GM12878 (cell line): ENCODE data around the gene RBM26. TPM values are rescaled to one million over a fixed set of nuclear protein-coding genes. Genes with fewer than 3 reads are reported as not detected.

Source experiments
- ATAC-seq: fragments of 200-7000 bp; cut with Tn5 transposase; 3 replicates; pipeline ENCODE4 v1.9.1; 2020; ENCODE audit warnings: mild to moderate bottlenecking, moderate library complexity
- BruUV-seq: library from RNA; stranded (reverse); fragments of 400-500 nt; replicated peaks from 2 replicates; lab custom pipeline; 2021; lab: Mats Ljungman, UMichigan
- CTCF ChIA-PET: fragments of 300-600 bp; sonication (Branson Sonifier 250); formaldehyde crosslinking; extraction: SDS; loops from one replicate; lab custom pipeline; 2021; ENCODE audit warnings: inconsistent platforms; lab: Yijun Ruan, JAX
- POLR2A ChIA-PET: fragments of 350-600 bp; formaldehyde crosslinking; extraction: SDS; loops from one replicate; lab custom pipeline; 2021; ENCODE audit warnings: inconsistent platforms; lab: Charles Lee
- RAD21 ChIA-PET: fragments of 300-600 bp; sonication (Branson Sonifier 250); formaldehyde crosslinking; loops from one replicate; lab custom pipeline; 2023; ENCODE audit warnings: antibody characterized with exemption; ENCODE audit not compliant: unreplicated experiment; lab: Charles Lee
- SMC1A ChIA-PET: fragments of 300-600 bp; sonication (Branson Sonifier 250); formaldehyde crosslinking; loops from one replicate; lab custom pipeline; 2023; ENCODE audit not compliant: unreplicated experiment, uncharacterized antibody; lab: Charles Lee
- DNase-seq: peaks from one replicate; pipeline ENCODE4 v3.0.0-alpha.2; 2011; ENCODE audit warnings: low read depth, low spot score
- FAIRE-seq: peaks from 3 replicates; lab custom pipeline; 2011; peaks lifted over from hg19 to GRCh38; lab: Jason Lieb, UNC
- H2AFZ ChIP-seq: 2 replicates; pipeline ENCODE4 v1.6.0; 2011; ENCODE audit warnings: low read depth, low read length, control low read depth; ENCODE audit not compliant: control insufficient read depth
- H3K27ac ChIP-seq: 2 replicates; pipeline ENCODE4 v1.5.1; 2011; ENCODE audit warnings: control low read depth; ENCODE audit not compliant: control insufficient read depth, insufficient read depth
- H3K27me3 ChIP-seq, 2 experiments: replicated peaks in 1 of 2; 2 replicates each; pipeline versions ENCODE4 v1.6.0 to v1.6.1; 2011; ENCODE audit warnings: low read length in 1 of 2; ENCODE audit not compliant: control insufficient read depth in 2 of 2, insufficient read depth in 2 of 2
- H3K36me3 ChIP-seq, 2 experiments: 2 replicates each; pipeline ENCODE4 v1.5.1; 2011; ENCODE audit warnings: low read length in 1 of 2; ENCODE audit not compliant: control insufficient read depth in 2 of 2, insufficient read depth in 2 of 2
- H3K4me1 ChIP-seq: 2 replicates; pipeline ENCODE4 v1.6.1; 2011; ENCODE audit warnings: mild to moderate bottlenecking, low read length, moderate library complexity, mixed read lengths; ENCODE audit not compliant: control insufficient read depth, insufficient read depth
- H3K4me2 ChIP-seq: 2 replicates; pipeline ENCODE4 v1.6.0; 2011; ENCODE audit warnings: control low read depth; ENCODE audit not compliant: control insufficient read depth, insufficient read depth
- H3K4me3 ChIP-seq: fragments of 200-600 bp; sonication (generic); 2 replicates; pipeline ENCODE4 v1.5.1; 2016
- H3K79me2 ChIP-seq: 2 replicates; pipeline ENCODE4 v1.6.0; 2011; ENCODE audit warnings: low read length; ENCODE audit not compliant: control insufficient read depth, insufficient read depth
- H3K9ac ChIP-seq: 2 replicates; pipeline ENCODE4 v1.8.0; 2011; ENCODE audit warnings: low read length, control low read depth, mixed read lengths; ENCODE audit not compliant: control insufficient read depth, insufficient read depth
- H3K9me3 ChIP-seq: replicated peaks from 3 replicates; pipeline ENCODE4 v1.5.1; 2011; ENCODE audit warnings: mild to moderate bottlenecking, low read length; ENCODE audit not compliant: control insufficient read depth, insufficient read depth
- H4K20me1 ChIP-seq: 2 replicates; pipeline ENCODE4 v1.6.0; 2011; ENCODE audit not compliant: control insufficient read depth, insufficient read depth
- MTA3 ChIP-seq: IDR thresholded peaks from 2 replicates; pipeline ENCODE4 v1.6.1; 2012; ENCODE audit warnings: low read length, inconsistent platforms, borderline replicate concordance
- SRF ChIP-seq, 2 experiments: IDR thresholded peaks; 2 replicates each; pipeline ENCODE4 v1.6.1; 2011; ENCODE audit warnings: low read depth in 2 of 2, low read length in 2 of 2, mild to moderate bottlenecking in 1 of 2, moderate library complexity in 1 of 2
- SUPT20H ChIP-seq: IDR thresholded peaks from 2 replicates; pipeline ENCODE4 v1.6.1; 2011; ENCODE audit warnings: low read depth, mild to moderate bottlenecking, low read length, moderate library complexity, borderline replicate concordance; ENCODE audit not compliant: control insufficient read depth
- WGBS: methylation state at CpG from one replicate; pipeline ENCODE4 v1.1.6; 2016; ENCODE audit warnings: low lambda C conversion rate; ENCODE audit not compliant: insufficient replicate concordance, insufficient coverage; ENCODE audit errors: missing lambda C conversion rate; 5-methylcytosine and 5-hydroxymethylcytosine counted together
- in situ Hi-C: fragments of 300-500 bp; cut with MboI; formaldehyde crosslinking; loops from 9 replicates; pipeline ENCODE4 v1.14.3; 2018; ENCODE audit warnings: mixed read lengths
- intact Hi-C: fragments of 100-400 bp; cut with micrococcal nuclease; formaldehyde crosslinking; loops from one replicate; pipeline ENCODE4 v1.14.2; 2022; ENCODE audit not compliant: unreplicated experiment
- polyA plus RNA-seq, 11 experiments: library from polyadenylated mRNA; depleted of rRNA in 4 of 11; unstranded in 6 of 11; stranded (reverse) in 5 of 11; fragments of >200 nt; fragmentation: Nextera tagmentation in 4 of 11; fragmentation: Illumina TruSeq in 1 of 11; extraction: Ambion mirVana in 4 of 11; extraction: Trizol in 1 of 11; gene quantifications; 1 replicate in 1 of 11; 2 replicates in 10 of 11; pipeline versions ENCODE4 v1.2.1 to v1.2.3, GENCODE V29; 2011 to 2016; ENCODE audit warnings: inconsistent platforms in 2 of 11, missing spikeins in 2 of 11, low read depth in 1 of 11
- total RNA-seq, 4 experiments: library from RNA; depleted of rRNA in 3 of 4; stranded (reverse); fragments of >200 nt in 3 of 4; fragmentation: Illumina TruSeq in 1 of 4; extraction: Trizol in 1 of 4; gene quantifications; 2 replicates each; pipeline versions ENCODE4 v1.2.1 to v1.2.3, GENCODE V29; 2013 to 2021
- TF ChIP-seq, protein P1 (sequence below): fragments of 450-650 bp; IDR thresholded peaks from 2 replicates; pipeline ENCODE4 v1.6.1; 2017; ENCODE audit warnings: mild to moderate bottlenecking, moderate library complexity
- TF ChIP-seq, protein P2 (sequence below): fragments of 450-650 bp; IDR thresholded peaks from 2 replicates; pipeline ENCODE4 v1.6.1; 2017; ENCODE audit warnings: mild to moderate bottlenecking

The RBM26 gene
- total and polyA plus RNA-seq, 10 of the 15 experiments (the other 5 are each of a cell fraction or from before 2014, with no cell fraction given) = 17.6 to 71.3 (median 38.9) TPM

DNA sequence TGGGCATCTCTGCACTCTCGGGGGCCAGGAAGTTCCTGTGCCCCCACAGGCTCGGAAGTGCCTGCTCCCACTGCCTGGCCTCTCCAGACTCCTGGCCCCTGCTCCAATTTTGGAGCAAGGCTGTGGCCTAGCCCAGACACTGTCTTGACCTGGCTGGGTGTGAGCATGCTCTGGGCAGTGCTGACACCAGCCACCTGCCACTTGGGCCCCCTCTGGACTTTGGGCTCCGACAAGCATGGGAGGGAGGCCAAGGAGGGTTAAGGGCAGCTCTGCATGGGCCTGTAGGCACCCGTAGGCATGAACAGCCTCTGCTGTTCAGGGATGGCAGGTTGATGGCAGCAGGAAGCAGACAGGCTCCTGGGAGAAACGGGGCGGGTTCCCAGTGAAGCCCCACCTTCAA lies 26.0 kb upstream of the RBM26 start:
- H3K36me3 ChIP-seq = no peaks in the 10 kb centered on the region
- ChIA-PET RAD21 (no interaction called here), CTCF (interaction anchor here (2.6 to 13.6 kb wide), 2 partner anchors 8 to 101 kb away, joined by 19 to 564 read pairs; no protein-coding TSS in a partner anchor), SMC1A (interaction anchor here (0.9 to 3.5 kb wide), 3 partner anchors 8 to 14 kb away, joined by 3 to 20 read pairs (median 10); no protein-coding TSS in a partner anchor), POLR2A (no interaction called here)
- H3K79me2 ChIP-seq = no peaks in the 10 kb centered on the region
- no peak overlapping the region for H3K9ac ChIP-seq
- H3K27me3 ChIP-seq = no peaks in the 10 kb centered on the region
- no TSS peak for BruUV-seq
- no peak overlapping the region for H3K4me3 ChIP-seq
- no peak overlapping the region for H2AFZ ChIP-seq
- no peak for FAIRE-seq
- TF ChIP-seq SRF (IDR thresholded peaks at IDR 0.05; ENCODE audit: low read depth in 2 of 2, low read length in 2 of 2) (no peak), SUPT20H (no peak), MTA3 (no peak)
- TF ChIP-seq, protein P1, sequence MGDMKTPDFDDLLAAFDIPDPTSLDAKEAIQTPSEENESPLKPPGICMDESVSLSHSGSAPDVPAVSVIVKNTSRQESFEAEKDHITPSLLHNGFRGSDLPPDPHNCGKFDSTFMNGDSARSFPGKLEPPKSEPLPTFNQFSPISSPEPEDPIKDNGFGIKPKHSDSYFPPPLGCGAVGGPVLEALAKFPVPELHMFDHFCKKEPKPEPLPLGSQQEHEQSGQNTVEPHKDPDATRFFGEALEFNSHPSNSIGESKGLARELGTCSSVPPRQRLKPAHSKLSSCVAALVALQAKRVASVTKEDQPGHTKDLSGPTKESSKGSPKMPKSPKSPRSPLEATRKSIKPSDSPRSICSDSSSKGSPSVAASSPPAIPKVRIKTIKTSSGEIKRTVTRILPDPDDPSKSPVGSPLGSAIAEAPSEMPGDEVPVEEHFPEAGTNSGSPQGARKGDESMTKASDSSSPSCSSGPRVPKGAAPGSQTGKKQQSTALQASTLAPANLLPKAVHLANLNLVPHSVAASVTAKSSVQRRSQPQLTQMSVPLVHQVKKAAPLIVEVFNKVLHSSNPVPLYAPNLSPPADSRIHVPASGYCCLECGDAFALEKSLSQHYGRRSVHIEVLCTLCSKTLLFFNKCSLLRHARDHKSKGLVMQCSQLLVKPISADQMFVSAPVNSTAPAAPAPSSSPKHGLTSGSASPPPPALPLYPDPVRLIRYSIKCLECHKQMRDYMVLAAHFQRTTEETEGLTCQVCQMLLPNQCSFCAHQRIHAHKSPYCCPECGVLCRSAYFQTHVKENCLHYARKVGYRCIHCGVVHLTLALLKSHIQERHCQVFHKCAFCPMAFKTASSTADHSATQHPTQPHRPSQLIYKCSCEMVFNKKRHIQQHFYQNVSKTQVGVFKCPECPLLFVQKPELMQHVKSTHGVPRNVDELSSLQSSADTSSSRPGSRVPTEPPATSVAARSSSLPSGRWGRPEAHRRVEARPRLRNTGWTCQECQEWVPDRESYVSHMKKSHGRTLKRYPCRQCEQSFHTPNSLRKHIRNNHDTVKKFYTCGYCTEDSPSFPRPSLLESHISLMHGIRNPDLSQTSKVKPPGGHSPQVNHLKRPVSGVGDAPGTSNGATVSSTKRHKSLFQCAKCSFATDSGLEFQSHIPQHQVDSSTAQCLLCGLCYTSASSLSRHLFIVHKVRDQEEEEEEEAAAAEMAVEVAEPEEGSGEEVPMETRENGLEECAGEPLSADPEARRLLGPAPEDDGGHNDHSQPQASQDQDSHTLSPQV = no peak
- TF ChIP-seq, protein P2, sequence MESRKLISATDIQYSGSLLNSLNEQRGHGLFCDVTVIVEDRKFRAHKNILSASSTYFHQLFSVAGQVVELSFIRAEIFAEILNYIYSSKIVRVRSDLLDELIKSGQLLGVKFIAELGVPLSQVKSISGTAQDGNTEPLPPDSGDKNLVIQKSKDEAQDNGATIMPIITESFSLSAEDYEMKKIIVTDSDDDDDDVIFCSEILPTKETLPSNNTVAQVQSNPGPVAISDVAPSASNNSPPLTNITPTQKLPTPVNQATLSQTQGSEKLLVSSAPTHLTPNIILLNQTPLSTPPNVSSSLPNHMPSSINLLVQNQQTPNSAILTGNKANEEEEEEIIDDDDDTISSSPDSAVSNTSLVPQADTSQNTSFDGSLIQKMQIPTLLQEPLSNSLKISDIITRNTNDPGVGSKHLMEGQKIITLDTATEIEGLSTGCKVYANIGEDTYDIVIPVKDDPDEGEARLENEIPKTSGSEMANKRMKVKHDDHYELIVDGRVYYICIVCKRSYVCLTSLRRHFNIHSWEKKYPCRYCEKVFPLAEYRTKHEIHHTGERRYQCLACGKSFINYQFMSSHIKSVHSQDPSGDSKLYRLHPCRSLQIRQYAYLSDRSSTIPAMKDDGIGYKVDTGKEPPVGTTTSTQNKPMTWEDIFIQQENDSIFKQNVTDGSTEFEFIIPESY = no peak
- no peak for ATAC-seq
- H3K9me3 ChIP-seq = no peaks in the 10 kb centered on the region
- intact Hi-C loops (no loop called here), in situ Hi-C loops (no loop called here)
- no peak overlapping the region for H3K27ac ChIP-seq
- 75% methylated on average over 6 of the region's 6 CpGs for WGBS
- no peak overlapping the region for H3K4me2 ChIP-seq
- H3K4me1 ChIP-seq = no peaks in the 10 kb centered on the region
- no peak for DNase-seq
- H4K20me1 ChIP-seq = no peaks in the 10 kb centered on the region
